ENCODE results near the gene TOP2B. TPM values are rescaled to one million over a fixed set of nuclear protein-coding genes. Genes with fewer than 3 reads are reported as not detected.

The TOP2B gene
- total RNA-seq, 1 experiment from 2014 or later, result 88.7 TPM

DNA sequence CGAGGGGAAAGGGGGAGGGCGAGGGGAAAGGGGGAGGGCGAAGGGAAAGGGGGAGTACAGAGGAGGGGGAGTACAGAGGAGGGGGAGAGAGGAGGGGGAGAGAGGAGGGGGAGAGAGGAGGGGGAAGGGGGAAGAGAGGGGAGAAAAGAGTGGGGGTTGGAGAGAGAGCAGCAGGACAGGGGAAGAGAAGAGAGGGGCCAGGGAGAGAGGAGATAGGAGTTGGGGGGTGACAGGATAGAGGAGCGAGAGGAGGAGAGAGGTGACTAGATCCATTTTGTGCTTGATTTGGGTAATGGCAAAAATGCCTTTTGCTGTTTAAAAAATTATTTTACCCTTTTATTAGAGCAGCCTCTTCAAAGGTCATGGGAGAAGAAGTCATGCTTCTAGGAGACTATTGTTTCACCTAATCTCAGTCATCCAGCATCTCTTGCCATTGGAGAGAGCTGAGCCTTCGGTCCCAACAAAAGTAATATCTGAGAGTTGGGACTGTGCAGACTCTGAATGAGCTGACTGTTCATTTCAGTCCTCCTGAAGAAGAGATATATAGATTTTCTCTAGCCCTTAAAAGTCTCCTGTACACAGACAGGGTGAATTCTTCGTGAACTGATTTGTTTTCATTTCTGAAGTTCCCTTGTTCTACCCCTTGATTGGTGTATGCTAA, 15.1 kb upstream of the TOP2B start:
- Mint-ChIP-seq H3K9me3 (ENCODE audit: unreplicated experiment) (no peaks in the 10 kb centered on the region), H3K27ac (ENCODE audit: low read depth, unreplicated experiment) (no peak overlapping the region), H3K4me3 (ENCODE audit: unreplicated experiment) (no peak overlapping the region), H3K4me1 (ENCODE audit: insufficient read depth, unreplicated experiment) (no peaks in the 10 kb centered on the region), H3K36me3 (ENCODE audit: insufficient read depth, unreplicated experiment) (no peaks in the 10 kb centered on the region), H3K27me3 (ENCODE audit: insufficient read depth, unreplicated experiment) (no peaks in the 10 kb centered on the region)
- TF ChIP-seq, protein P1, sequence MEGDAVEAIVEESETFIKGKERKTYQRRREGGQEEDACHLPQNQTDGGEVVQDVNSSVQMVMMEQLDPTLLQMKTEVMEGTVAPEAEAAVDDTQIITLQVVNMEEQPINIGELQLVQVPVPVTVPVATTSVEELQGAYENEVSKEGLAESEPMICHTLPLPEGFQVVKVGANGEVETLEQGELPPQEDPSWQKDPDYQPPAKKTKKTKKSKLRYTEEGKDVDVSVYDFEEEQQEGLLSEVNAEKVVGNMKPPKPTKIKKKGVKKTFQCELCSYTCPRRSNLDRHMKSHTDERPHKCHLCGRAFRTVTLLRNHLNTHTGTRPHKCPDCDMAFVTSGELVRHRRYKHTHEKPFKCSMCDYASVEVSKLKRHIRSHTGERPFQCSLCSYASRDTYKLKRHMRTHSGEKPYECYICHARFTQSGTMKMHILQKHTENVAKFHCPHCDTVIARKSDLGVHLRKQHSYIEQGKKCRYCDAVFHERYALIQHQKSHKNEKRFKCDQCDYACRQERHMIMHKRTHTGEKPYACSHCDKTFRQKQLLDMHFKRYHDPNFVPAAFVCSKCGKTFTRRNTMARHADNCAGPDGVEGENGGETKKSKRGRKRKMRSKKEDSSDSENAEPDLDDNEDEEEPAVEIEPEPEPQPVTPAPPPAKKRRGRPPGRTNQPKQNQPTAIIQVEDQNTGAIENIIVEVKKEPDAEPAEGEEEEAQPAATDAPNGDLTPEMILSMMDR (IDR thresholded peaks at IDR 0.05; ENCODE audit: unreplicated experiment), result no peak
- no TSS peak for BruUV-seq (replicated peaks)
- ChIA-PET CTCF (no interaction called here), POLR2A (interaction anchor here (1.8 kb wide), 1 partner anchor 9 kb away, joined by 4 read pairs; no protein-coding TSS in a partner anchor)
- DNase-seq (ENCODE audit: unreplicated experiment), result no peak
- intact Hi-C loops (cut with micrococcal nuclease), result no loop called here

DNA sequence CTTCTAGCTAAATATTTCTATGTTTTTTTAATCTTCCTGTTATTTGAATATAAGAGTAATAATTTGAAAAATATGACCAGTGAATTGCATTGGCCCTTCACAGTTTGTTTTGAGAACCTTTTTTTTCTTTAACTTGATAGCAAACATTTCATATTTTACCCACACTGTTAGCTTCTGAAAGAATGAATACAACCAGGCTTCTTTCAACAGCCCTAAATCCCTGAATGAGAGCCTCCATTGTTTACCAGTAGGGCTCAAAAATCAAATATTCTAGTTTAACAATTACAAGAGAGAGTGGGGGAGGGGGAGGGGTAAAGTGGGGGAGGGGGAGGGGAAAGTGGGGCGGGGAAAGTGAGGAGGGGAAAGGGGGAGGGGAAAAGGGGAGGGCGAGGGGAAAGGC, 14.5 kb upstream of the TOP2B start:
- BruUV-seq (replicated peaks), result no TSS peak

DNA sequence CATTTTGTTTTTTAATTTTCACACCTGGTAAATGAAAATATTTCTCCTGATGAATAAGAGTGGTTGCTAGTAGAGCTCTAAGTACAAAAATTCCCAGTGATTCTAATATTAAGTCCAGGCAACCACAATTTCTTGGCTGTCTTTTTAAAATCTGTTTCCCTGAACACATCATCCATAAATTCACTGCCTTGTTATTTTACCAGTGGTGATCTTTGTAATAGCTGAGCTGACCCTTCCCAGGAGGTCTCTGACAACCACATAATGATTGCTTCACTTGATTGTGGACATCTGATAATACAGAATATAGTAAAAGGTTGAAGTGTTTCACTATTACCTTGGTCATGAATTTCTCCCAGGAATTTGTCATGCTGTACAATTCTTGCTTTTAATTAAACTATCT, 13.9 kb upstream of the TOP2B start:
- H3K9me3 Mint-ChIP-seq (ENCODE audit: unreplicated experiment), result no peaks in the 10 kb centered on the region
- H3K27me3 Mint-ChIP-seq (ENCODE audit: insufficient read depth, unreplicated experiment), result no peaks in the 10 kb centered on the region
- POLR2A ChIA-PET, result interaction anchor here (0.8 kb wide), 1 partner anchor 19 kb away, joined by 3 read pairs; no protein-coding TSS in a partner anchor
- no peak overlapping the region for H3K27ac Mint-ChIP-seq (ENCODE audit: low read depth, unreplicated experiment)
- no peak overlapping the region for H3K4me3 Mint-ChIP-seq (ENCODE audit: unreplicated experiment)
- no peaks in the 10 kb centered on the region for H3K4me1 Mint-ChIP-seq (ENCODE audit: insufficient read depth, unreplicated experiment)
- intact Hi-C loops (cut with micrococcal nuclease), result no loop called here
- no peaks in the 10 kb centered on the region for H3K36me3 Mint-ChIP-seq (ENCODE audit: insufficient read depth, unreplicated experiment)
- no peak for DNase-seq (ENCODE audit: unreplicated experiment)
- TF ChIP-seq, protein P1 (IDR thresholded peaks at IDR 0.05; ENCODE audit: unreplicated experiment), result no peak
- CTCF ChIA-PET, result interaction anchor here (0.6 kb wide), 1 partner anchor 439 kb away, joined by 6 read pairs; no protein-coding TSS in a partner anchor
- BruUV-seq (replicated peaks), result no TSS peak

More for the DNA sequence above, 14.5 kb upstream of the TOP2B start:
- no peaks in the 10 kb centered on the region for H3K4me1 Mint-ChIP-seq (ENCODE audit: insufficient read depth, unreplicated experiment)
- H3K27ac Mint-ChIP-seq (ENCODE audit: low read depth, unreplicated experiment), result no peak overlapping the region
- H3K4me3 Mint-ChIP-seq (ENCODE audit: unreplicated experiment), result no peak overlapping the region
- intact Hi-C loops (cut with micrococcal nuclease), result no loop called here
- no peak for DNase-seq (ENCODE audit: unreplicated experiment)
- no peaks in the 10 kb centered on the region for H3K9me3 Mint-ChIP-seq (ENCODE audit: unreplicated experiment)
- H3K27me3 Mint-ChIP-seq (ENCODE audit: insufficient read depth, unreplicated experiment), result no peaks in the 10 kb centered on the region
- H3K36me3 Mint-ChIP-seq (ENCODE audit: insufficient read depth, unreplicated experiment), result no peaks in the 10 kb centered on the region
- ChIA-PET POLR2A (no interaction called here), CTCF (no interaction called here)
- TF ChIP-seq, protein P1 (IDR thresholded peaks at IDR 0.05; ENCODE audit: unreplicated experiment), result no peak

- intact Hi-C loops (cut with micrococcal nuclease), result no loop called here
- H3K36me3 Mint-ChIP-seq (ENCODE audit: insufficient read depth, unreplicated experiment), result no peaks in the 10 kb centered on the region
- no peaks in the 10 kb centered on the region for H3K27me3 Mint-ChIP-seq (ENCODE audit: insufficient read depth, unreplicated experiment)
- POLR2A ChIA-PET, result no interaction called here
- H3K4me3 Mint-ChIP-seq (ENCODE audit: unreplicated experiment), result no peak overlapping the region
- H3K27ac Mint-ChIP-seq (ENCODE audit: low read depth, unreplicated experiment), result no peak overlapping the region
- no TSS peak for BruUV-seq (replicated peaks)
- TF ChIP-seq, protein P1 (IDR thresholded peaks at IDR 0.05; ENCODE audit: unreplicated experiment), result no peak
- no peaks in the 10 kb centered on the region for H3K9me3 Mint-ChIP-seq (ENCODE audit: unreplicated experiment)
- DNase-seq (ENCODE audit: unreplicated experiment), result no peak
- CTCF ChIA-PET, result interaction anchor here (0.6 kb wide), 1 partner anchor 14 kb away, joined by 4 read pairs; no protein-coding TSS in a partner anchor
- H3K4me1 Mint-ChIP-seq (ENCODE audit: insufficient read depth, unreplicated experiment), result no peaks in the 10 kb centered on the region
Measured at GRCh38 chr3:25677121-25677520, 12.4 kb upstream of the TOP2B start.
